ENCODE results near the gene ID1.

DNA sequence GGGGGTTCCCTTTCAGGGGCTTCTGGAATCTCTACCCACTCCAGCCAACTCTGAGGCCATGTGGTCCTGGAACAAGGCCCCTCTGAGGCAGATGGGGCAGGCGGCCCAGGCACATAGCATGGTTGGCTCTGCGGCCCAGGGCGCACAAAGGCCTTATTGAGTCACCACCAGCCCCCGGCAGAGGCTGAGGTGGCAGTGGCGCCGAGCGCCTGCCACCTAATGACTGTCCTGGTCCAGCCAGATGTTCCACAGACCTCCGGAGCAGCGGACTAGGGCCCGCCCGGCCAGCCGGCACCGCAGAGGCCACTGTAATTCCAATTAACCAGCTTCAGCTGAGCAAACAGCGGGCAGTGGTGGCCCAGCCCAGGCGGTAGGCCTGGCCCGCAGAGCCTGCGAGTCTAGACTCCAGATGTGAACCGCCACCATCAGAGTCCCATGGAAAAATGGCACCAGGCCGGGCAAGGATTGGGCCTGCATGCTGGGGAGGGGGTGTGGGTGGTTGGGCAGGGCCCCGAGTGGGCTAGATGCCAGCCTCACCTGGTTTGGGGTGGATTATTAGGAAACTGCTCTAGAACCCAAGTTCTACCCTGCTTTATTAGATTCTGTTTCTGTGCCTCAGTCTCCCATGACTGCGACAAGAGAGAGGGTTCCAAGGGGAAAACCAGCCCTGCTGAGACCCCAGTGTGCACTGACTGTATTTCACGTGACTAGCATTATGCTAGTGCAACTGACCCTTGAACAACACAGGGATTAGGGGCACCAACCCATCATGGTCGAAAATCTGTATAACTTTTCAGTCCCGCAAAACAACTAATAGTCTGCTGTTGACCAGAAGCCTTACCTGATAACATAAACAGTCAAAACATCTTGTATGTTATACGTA lies 34.1 kb upstream of the ID1 start:
- TF ChIP-seq, protein P1, sequence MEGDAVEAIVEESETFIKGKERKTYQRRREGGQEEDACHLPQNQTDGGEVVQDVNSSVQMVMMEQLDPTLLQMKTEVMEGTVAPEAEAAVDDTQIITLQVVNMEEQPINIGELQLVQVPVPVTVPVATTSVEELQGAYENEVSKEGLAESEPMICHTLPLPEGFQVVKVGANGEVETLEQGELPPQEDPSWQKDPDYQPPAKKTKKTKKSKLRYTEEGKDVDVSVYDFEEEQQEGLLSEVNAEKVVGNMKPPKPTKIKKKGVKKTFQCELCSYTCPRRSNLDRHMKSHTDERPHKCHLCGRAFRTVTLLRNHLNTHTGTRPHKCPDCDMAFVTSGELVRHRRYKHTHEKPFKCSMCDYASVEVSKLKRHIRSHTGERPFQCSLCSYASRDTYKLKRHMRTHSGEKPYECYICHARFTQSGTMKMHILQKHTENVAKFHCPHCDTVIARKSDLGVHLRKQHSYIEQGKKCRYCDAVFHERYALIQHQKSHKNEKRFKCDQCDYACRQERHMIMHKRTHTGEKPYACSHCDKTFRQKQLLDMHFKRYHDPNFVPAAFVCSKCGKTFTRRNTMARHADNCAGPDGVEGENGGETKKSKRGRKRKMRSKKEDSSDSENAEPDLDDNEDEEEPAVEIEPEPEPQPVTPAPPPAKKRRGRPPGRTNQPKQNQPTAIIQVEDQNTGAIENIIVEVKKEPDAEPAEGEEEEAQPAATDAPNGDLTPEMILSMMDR (IDR thresholded peaks at IDR 0.05): no peak
- TF ChIP-seq POLR2AphosphoS5 (IDR thresholded peaks at IDR 0.05) (no peak), EP300 (IDR thresholded peaks at IDR 0.05) (no peak), POLR2A (IDR thresholded peaks at IDR 0.05) (no peak)

All from stomach (tissue), 4 donors.